GM19240 (cell line): ENCODE results near the gene YKT6.
A peak's percentile ranks its signal among the peaks of the same experiment; 100 is the strongest.

Source experiments
- DNase-seq: peaks from one replicate; pipeline ENCODE4 v3.0.0; 2011; ENCODE audit warnings: low spot score; ENCODE audit not compliant: insufficient read length

YKT6 gene

DNA sequence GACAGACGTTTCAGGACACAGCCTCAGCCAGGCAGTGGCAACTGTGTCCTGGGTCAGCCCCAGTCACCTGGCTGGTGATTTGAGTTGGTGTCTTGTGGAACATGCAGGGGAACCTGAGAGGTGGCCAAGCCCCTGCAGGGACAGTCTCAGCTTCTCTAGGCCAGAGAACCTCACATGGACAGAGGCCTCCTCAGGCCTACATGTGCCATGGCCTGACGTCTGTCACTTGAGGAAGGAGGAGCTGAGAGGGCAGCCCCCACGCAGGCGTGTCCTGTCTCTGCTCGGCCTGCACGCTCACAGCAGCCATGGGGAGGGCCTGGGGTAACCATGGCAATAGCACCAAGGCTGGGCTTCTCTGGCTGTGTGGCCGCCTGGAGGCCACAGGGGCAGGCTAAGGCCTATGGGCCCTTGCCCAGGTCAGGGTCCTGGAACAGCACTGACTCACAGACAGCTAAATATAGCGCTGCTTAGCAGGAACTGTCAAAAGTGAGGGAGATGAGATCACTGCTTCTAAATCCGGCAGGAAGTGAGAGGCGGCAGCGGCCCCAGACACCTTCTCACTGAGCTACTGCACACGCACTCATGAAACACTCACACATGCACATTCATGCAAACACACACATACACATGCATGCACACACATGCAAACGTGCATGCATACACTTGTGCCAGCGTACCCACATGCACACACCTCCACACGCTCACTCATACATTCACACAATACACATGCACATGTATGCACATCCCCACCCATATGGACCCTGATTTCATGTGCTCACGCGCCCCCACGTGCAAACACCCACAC lies 57.0 kb downstream of the YKT6 start:
- DNase-seq: peak; percentile 74

DNA sequence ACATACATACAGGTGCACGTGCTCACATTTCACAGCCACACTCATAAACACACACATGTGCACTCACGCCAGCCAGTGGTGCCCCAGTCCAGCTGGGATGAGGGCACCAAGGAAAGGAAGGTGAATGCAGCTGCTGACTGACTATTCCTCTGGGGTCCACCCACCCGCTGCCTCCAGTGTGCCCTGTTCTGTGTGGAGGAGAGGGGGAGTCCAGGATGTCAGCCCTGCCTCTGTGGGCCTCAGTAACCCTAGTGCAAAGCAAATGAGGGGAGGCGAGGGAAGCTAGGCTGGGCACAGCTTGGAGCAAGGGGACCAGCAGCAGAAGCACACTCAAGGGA lies 57.6 kb downstream of the YKT6 start:
- DNase-seq: no peak

DNA sequence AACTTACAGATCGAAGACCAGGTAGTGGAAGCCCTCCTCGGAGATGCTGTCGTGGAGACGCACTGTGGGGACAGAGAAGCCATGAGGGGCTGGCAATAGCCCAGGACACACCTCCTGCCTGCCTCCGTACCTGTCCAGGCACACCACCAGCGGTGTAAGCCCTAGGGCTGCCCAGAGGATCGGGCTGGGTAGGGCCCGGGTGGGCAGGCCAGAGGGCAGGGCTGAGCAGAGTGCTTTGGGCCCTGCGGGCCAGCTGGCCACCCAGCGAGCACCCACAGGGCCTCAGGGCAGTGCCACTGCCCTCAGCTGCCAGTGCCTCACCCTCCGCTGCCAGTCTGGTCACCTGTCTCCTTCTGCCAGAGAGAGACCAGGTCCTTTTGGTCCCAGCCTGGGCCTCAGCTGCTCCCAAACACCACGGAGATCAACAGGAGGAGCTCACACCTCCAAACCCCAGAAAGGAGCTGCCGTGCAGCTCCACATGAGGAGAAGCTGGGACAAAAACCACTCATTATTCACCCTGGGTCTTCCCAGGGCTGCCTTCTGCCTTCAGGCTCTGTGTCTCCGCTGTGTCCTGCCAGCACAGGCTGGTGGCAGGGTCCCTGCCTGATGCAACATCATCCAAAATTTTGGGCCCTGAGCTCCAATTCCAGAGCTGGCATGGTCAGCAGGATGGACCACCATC lies 58.2 kb downstream of the YKT6 start:
- DNase-seq: no peak

DNA sequence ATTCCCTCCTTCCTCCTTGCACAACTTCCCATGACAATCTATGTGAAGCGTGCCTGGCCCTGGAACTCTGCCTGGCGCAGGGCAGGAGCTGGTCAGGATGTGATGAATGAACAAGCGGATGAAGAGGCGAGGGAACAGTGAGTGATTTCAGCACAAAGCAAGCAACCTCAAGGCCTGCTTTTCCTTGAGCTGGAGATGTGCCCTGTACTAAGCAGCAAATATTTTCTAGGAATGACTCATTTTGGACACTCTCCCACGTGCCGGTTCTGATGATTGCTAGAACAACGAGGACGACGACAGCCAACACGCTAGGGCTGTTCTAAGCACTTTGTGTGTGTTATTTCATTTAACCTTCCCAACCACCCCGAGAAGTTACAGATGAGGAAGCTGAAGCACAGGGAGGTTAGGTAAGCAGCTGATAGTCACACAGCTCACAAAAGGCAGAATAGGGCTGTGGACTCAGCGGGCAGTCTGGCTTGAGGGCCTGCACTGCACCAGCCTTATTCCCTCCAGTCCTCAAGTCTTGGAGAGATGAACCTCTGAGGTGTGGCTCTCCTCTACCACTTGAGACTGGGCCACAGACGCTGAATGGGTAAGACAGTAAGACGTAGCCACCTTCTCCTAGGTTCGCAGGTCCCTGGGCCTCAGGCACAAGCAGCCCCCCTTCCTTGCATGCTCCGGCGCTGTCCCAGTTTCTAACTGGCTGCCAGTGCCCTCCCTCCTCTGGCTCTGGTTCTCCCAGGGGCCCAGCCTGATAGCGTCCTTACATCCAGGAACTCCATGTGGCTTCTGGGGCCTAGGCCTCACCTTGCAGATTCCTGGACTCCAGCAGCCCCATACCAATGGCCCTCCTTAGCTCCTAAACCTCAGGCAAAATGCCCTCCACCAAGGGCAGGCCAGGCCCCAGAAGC lies 59.0 kb downstream of the YKT6 start:
- no peak for DNase-seq

DNA sequence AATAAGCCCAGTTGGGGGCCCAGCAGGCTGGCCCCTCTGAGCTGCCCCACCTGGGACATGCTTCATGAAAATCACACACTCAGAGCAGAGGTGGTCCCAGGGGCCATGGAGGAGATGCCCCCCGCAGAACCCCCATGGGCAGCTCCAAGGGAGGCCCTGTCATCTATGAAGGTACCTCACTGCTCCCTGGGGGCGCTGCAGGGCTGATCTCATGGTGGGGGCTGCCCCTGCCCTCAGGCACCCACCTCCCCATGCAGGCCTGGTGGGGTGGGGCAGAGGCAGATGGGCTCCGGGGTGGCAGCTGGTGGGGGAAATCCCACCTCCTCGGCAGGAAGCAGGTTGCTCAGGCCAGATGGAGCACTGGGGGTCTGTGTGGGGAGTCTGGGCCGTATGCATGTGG lies 60.5 kb downstream of the YKT6 start:
- no peak for DNase-seq

DNA sequence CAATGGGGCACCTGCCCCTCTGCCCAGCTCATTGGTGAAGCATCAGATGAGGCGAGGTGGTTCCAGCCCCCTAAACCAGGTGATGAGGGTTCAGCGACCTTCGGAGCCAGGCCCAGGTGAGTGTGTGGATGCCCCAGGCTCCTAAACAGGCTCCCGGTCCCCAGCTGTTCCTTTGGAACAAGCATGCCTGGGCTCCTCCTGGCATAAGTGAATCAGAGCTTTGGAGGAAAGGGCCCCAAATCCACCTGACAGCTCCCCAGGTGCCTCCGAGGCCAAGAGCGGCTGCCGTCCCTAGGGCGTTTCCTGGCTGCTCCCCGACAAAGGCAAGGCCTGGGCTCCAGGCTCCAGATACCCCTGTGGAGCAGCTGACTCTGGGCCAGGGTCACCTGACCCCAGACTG lies 61.3 kb downstream of the YKT6 start:
- DNase-seq: no peak

DNA sequence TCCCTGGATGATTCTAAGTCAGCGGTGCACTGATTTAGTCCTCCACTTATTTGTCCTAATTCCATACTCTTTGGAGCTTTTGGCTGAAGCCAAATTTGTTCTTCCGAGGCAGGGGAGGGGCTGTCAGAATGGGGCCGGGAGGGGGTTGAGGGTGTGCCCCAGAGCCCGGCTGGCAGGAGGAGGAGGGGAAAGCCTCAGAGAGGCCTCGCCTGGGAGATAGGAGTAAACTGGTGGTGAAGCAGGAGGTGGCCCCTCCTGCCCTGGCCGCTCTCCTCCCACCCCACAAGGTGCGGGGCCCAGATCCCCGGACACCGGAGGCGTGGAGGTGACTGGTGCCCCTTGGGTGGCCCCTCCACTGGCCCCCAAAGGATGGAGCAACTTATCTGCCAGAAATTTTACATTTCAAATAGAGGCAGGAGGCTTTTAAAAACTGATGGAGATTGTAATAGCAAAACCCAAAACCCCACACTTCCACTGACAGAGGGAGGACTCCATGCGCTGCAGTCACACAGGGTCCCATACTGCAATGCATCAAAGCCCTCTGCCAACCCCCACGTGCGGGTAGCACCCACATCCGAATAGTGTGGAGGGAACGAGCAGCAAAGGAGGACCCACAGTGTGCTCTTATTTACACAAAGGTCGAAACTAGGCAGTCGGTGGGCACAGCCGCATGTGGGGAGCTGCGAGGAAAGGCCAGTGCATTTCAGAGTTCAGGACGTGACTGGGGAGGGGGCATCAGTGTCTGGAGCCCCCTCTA lies 62.7 kb downstream of the YKT6 start:
- no peak for DNase-seq
